Measurements from ENCODE around the gene GABPB1. TPM values are rescaled to one million over a fixed set of nuclear protein-coding genes. Genes with fewer than 3 reads are reported as not detected.

Gene GABPB1
- polyA plus RNA-seq, 1 donor (not counting 4 experiments of a cell fraction or from before 2014, with no cell fraction given) = 23.3 TPM

DNA sequence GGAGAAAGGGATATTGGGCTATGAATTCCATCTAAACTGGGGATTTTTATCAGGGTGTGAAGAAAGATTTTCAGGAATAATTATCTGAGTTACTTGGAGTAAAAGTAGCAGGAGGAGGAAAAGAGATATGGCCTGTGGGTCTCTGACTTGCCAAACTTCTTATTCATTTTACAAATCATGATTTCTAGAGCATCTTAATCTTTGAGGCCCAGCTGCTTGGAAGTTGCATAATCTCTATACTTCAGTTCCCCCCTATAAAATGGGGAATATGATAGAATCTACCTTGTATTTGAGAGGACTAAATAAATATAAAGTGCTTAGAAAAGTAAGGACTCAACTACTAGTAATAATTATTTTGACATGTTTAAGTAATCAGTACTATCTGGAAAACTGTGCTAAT lies 11.0 kb upstream of the GABPB1 start:
- Histone ChIP-seq H3K36me3 (ENCODE audit: control insufficient read depth in 2 of 2, extremely low read depth in 1 of 2, insufficient read depth in 2 of 2, low read length in 2 of 2) (peaks cover 3 to 13% of the 10 kb centered on the region in 2 experiments), H3K27me3 (ENCODE audit: control insufficient read depth, extremely low read depth, insufficient read depth, low read length) (no peaks in the 10 kb centered on the region), H3K4me2 (ENCODE audit: control insufficient read depth, extremely low read depth, insufficient read depth, low read depth, low read length) (no peak overlapping the region), H3K27ac (ENCODE audit: control insufficient read depth, insufficient read depth, low read length) (no peak overlapping the region), H3K9me1 (ENCODE audit: control insufficient read depth, extremely low read depth, insufficient read depth, low read length) (no peaks in the 10 kb centered on the region), H3K9me3 (ENCODE audit: control insufficient read depth, low read depth, low read length) (no peaks in the 10 kb centered on the region), H3K9ac (ENCODE audit: control insufficient read depth, extremely low read depth, insufficient read depth, low read length) (no peak overlapping the region), H4K20me1 (ENCODE audit: control insufficient read depth, extremely low read depth, insufficient read depth, low read length) (no peaks in the 10 kb centered on the region), H2AFZ (ENCODE audit: control insufficient read depth, low read length) (no peak overlapping the region), H3K4me3 (ENCODE audit: control insufficient read depth in 2 of 3, extremely low read depth in 1 of 3, insufficient read depth in 2 of 3, low read depth in 1 of 3, low read length in 3 of 3) (no peak overlapping the region), H3K79me2 (ENCODE audit: control insufficient read depth, insufficient read depth, low read length) (peaks cover 3% of the 10 kb centered on the region), H3K4me1 (ENCODE audit: control insufficient read depth, extremely low read depth, insufficient read depth, low read length) (no peaks in the 10 kb centered on the region)
- DNase-seq (ENCODE audit: low read depth, low spot score) (no peak), FAIRE-seq (no peak)
- dilution Hi-C loops (cut with MboI; ENCODE audit: extremely low pct_ligation_motif_present, low sequenced_read_pairs) = no loop called here
- no peak for TF ChIP-seq EZH2 (IDR thresholded peaks at IDR 0.05; ENCODE audit: low read length)
- TF ChIP-seq, protein P1, sequence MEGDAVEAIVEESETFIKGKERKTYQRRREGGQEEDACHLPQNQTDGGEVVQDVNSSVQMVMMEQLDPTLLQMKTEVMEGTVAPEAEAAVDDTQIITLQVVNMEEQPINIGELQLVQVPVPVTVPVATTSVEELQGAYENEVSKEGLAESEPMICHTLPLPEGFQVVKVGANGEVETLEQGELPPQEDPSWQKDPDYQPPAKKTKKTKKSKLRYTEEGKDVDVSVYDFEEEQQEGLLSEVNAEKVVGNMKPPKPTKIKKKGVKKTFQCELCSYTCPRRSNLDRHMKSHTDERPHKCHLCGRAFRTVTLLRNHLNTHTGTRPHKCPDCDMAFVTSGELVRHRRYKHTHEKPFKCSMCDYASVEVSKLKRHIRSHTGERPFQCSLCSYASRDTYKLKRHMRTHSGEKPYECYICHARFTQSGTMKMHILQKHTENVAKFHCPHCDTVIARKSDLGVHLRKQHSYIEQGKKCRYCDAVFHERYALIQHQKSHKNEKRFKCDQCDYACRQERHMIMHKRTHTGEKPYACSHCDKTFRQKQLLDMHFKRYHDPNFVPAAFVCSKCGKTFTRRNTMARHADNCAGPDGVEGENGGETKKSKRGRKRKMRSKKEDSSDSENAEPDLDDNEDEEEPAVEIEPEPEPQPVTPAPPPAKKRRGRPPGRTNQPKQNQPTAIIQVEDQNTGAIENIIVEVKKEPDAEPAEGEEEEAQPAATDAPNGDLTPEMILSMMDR (optimal IDR thresholded peaks at IDR 0.05 in 1 of 3, IDR thresholded peaks at IDR 0.05 in 1 of 3, conservative IDR thresholded peaks at IDR 0.05 in 1 of 3; ENCODE audit: extremely low read depth in 1 of 3, insufficient read depth in 2 of 3, low read length in 3 of 3) = no peak

DNA sequence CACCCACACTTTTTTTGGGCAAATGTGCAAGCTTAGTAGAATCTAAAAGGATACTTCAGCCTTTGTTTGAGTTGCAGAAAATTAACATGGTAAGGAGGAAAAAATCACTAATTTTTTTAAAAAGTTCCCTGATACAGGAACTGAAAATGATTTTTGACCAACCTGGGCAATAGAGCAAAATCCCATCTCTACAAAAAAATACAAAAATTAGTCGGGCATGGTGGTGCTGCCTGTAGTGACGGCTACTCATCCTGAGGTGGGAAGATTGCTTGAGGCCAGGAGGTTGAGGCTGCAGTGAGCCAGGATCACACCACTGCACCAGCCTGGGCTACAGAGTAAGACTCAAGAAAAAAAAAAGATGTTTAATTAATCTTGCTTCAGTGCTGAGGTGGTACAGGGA lies 10.6 kb upstream of the GABPB1 start:
- DNase-seq (ENCODE audit: low read depth, low spot score) (no peak), FAIRE-seq (no peak)
- no peak overlapping the region for H2AFZ ChIP-seq (ENCODE audit: control insufficient read depth, low read length)
- no peak overlapping the region for H3K4me2 ChIP-seq (ENCODE audit: control insufficient read depth, extremely low read depth, insufficient read depth, low read depth, low read length)
- no peaks in the 10 kb centered on the region for H3K9me1 ChIP-seq (ENCODE audit: control insufficient read depth, extremely low read depth, insufficient read depth, low read length)
- dilution Hi-C loops (cut with MboI; ENCODE audit: extremely low pct_ligation_motif_present, low sequenced_read_pairs) = no loop called here
- TF ChIP-seq EZH2 (IDR thresholded peaks at IDR 0.05; ENCODE audit: low read length) = no peak
- TF ChIP-seq, protein P1 (optimal IDR thresholded peaks at IDR 0.05 in 1 of 3, IDR thresholded peaks at IDR 0.05 in 1 of 3, conservative IDR thresholded peaks at IDR 0.05 in 1 of 3; ENCODE audit: extremely low read depth in 1 of 3, insufficient read depth in 2 of 3, low read length in 3 of 3) = no peak
- H3K4me3 ChIP-seq (ENCODE audit: control insufficient read depth in 2 of 3, extremely low read depth in 1 of 3, insufficient read depth in 2 of 3, low read depth in 1 of 3, low read length in 3 of 3) = no peak overlapping the region
- H3K27me3 ChIP-seq (ENCODE audit: control insufficient read depth, extremely low read depth, insufficient read depth, low read length) = no peaks in the 10 kb centered on the region
- H4K20me1 ChIP-seq (ENCODE audit: control insufficient read depth, extremely low read depth, insufficient read depth, low read length) = no peaks in the 10 kb centered on the region
- H3K9ac ChIP-seq (ENCODE audit: control insufficient read depth, extremely low read depth, insufficient read depth, low read length) = no peak overlapping the region
- H3K36me3 ChIP-seq (ENCODE audit: control insufficient read depth in 2 of 2, extremely low read depth in 1 of 2, insufficient read depth in 2 of 2, low read length in 2 of 2) = peaks cover 3 to 14% of the 10 kb centered on the region in 2 experiments
- H3K79me2 ChIP-seq (ENCODE audit: control insufficient read depth, insufficient read depth, low read length) = peaks cover 3% of the 10 kb centered on the region
- no peak overlapping the region for H3K27ac ChIP-seq (ENCODE audit: control insufficient read depth, insufficient read depth, low read length)
- H3K9me3 ChIP-seq (ENCODE audit: control insufficient read depth, low read depth, low read length) = no peaks in the 10 kb centered on the region
- H3K4me1 ChIP-seq (ENCODE audit: control insufficient read depth, extremely low read depth, insufficient read depth, low read length) = no peaks in the 10 kb centered on the region
